Panc1 (cell line): Measurements from ENCODE around the gene IFNK.

Experiments used
- CTCF ChIP-seq: fragments of 450-650 bp; IDR thresholded peaks from 2 replicates; pipeline ENCODE4 v1.5.1; 2017; ENCODE audit warnings: mild to moderate bottlenecking
- POLR2AphosphoS5 ChIP-seq: IDR thresholded peaks from 2 replicates; pipeline ENCODE4 v1.6.1; 2012; ENCODE audit warnings: mild to moderate bottlenecking, low read depth, low read length, moderate library complexity

- TF ChIP-seq CTCF (no peak), POLR2AphosphoS5 (no peak)
Measured at GRCh38 chr9:27528076-27528885, 4.2 kb downstream of the IFNK start.
